KMS-11 (cell line): ENCODE measurements around the gene CFAP73.

ENCODE experiments used
- H2AFZ ChIP-seq: fragments of 200-600 bp; sonication (generic); 2 replicates; pipeline ENCODE4 v1.6.1; 2016; ENCODE audit warnings: antibody characterized with exemption, mixed run types, low read depth
- H3K27ac ChIP-seq: fragments of 200-600 bp; sonication (generic); 2 replicates; pipeline ENCODE4 v1.6.1; 2016; ENCODE audit warnings: mild to moderate bottlenecking, mixed run types
- H3K27me3 ChIP-seq: fragments of 200-600 bp; sonication (generic); 2 replicates; pipeline ENCODE4 v1.6.1; 2017; ENCODE audit warnings: mild to moderate bottlenecking, low read depth, mixed run types, moderate library complexity; ENCODE audit not compliant: insufficient read depth
- H3K36me3 ChIP-seq: fragments of 200-600 bp; sonication (generic); 2 replicates; pipeline ENCODE4 v1.6.1; 2017; ENCODE audit warnings: mild to moderate bottlenecking, mixed run types; ENCODE audit not compliant: insufficient read depth
- H3K4me1 ChIP-seq: fragments of 200-600 bp; sonication (generic); 2 replicates; pipeline ENCODE4 v1.6.1; 2016; ENCODE audit warnings: mild to moderate bottlenecking, low read depth, mixed run types; ENCODE audit not compliant: poor library complexity, severe bottlenecking
- H3K4me2 ChIP-seq: fragments of 200-600 bp; sonication (generic); 2 replicates; pipeline ENCODE4 v1.7.0; 2016; ENCODE audit warnings: mild to moderate bottlenecking, mixed run types
- H3K4me3 ChIP-seq: fragments of 200-600 bp; sonication (generic); IDR thresholded peaks from 2 replicates; pipeline ENCODE4 v1.6.1; 2017; ENCODE audit warnings: low read depth, low read length, mixed read lengths; ENCODE audit not compliant: insufficient read depth
- H3K79me2 ChIP-seq: fragments of 200-600 bp; sonication (generic); 2 replicates; pipeline ENCODE4 v1.6.1; 2016; ENCODE audit warnings: low read depth, mixed run types; ENCODE audit not compliant: insufficient read depth
- H3K9ac ChIP-seq: fragments of 200-600 bp; sonication (generic); 2 replicates; pipeline ENCODE4 v1.6.1; 2016; ENCODE audit warnings: mild to moderate bottlenecking, mixed run types
- H4K20me1 ChIP-seq: fragments of 200-600 bp; sonication (generic); 2 replicates; pipeline ENCODE4 v1.6.1; 2016; ENCODE audit warnings: mild to moderate bottlenecking, mixed run types; ENCODE audit not compliant: insufficient read depth
- CTCF ChIP-seq: fragments of 200-600 bp; sonication (generic); conservative IDR thresholded peaks from 2 replicates; pipeline ENCODE4 v1.6.1; 2017; ENCODE audit warnings: low read depth, mild to moderate bottlenecking, antibody characterized with exemption, low read length, moderate library complexity, mixed read lengths

The CFAP73 gene

GRCh38 chr12:113108308-113108707 is 41.2 kb upstream of the CFAP73 start:
- Histone ChIP-seq H3K4me1 (no peaks in the 10 kb centered on the region), H3K9ac (no peak overlapping the region), H3K27me3 (no peaks in the 10 kb centered on the region), H3K4me3 (no peak overlapping the region), H4K20me1 (no peaks in the 10 kb centered on the region), H3K4me2 (no peak overlapping the region), H3K36me3 (no peaks in the 10 kb centered on the region), H3K27ac (no peak overlapping the region), H3K79me2 (no peaks in the 10 kb centered on the region), H2AFZ (no peak overlapping the region)
- no peak for TF ChIP-seq CTCF

GRCh38 chr12:113109360-113109759 is 40.2 kb upstream of the CFAP73 start:
- Histone ChIP-seq H3K4me3 (no peak overlapping the region), H3K27me3 (no peaks in the 10 kb centered on the region), H3K79me2 (no peaks in the 10 kb centered on the region), H3K36me3 (no peaks in the 10 kb centered on the region), H3K4me2 (no peak overlapping the region), H3K9ac (no peak overlapping the region), H3K4me1 (no peaks in the 10 kb centered on the region), H2AFZ (no peak overlapping the region), H4K20me1 (no peaks in the 10 kb centered on the region), H3K27ac (no peak overlapping the region)
- TF ChIP-seq CTCF = no peak

- H3K4me2 ChIP-seq = no peak overlapping the region
- no peak overlapping the region for H3K9ac ChIP-seq
- H3K27me3 ChIP-seq = no peaks in the 10 kb centered on the region
- no peak overlapping the region for H3K27ac ChIP-seq
- H2AFZ ChIP-seq = no peak overlapping the region
- no peaks in the 10 kb centered on the region for H3K79me2 ChIP-seq
- no peaks in the 10 kb centered on the region for H3K4me1 ChIP-seq
- H3K36me3 ChIP-seq = no peaks in the 10 kb centered on the region
- H4K20me1 ChIP-seq = no peaks in the 10 kb centered on the region
- H3K4me3 ChIP-seq = no peak overlapping the region
- TF ChIP-seq CTCF = no peak
Measured at GRCh38 chr12:113109872-113110599, 39.5 kb upstream of the CFAP73 start.

- H4K20me1 ChIP-seq = no peaks in the 10 kb centered on the region
- H3K27me3 ChIP-seq = no peaks in the 10 kb centered on the region
- no peaks in the 10 kb centered on the region for H3K4me1 ChIP-seq
- H3K79me2 ChIP-seq = no peaks in the 10 kb centered on the region
- TF ChIP-seq CTCF = no peak
- H2AFZ ChIP-seq = no peak overlapping the region
- no peak overlapping the region for H3K4me2 ChIP-seq
- H3K36me3 ChIP-seq = no peaks in the 10 kb centered on the region
- H3K4me3 ChIP-seq = no peak overlapping the region
- no peak overlapping the region for H3K9ac ChIP-seq
- H3K27ac ChIP-seq = no peak overlapping the region
Measured at GRCh38 chr12:113111247-113111646, 38.3 kb upstream of the CFAP73 start.
